Peyer's patch (tissue), 4 donors: Measurements from ENCODE around the gene GABARAP. TPM values are rescaled to one million over a fixed set of nuclear protein-coding genes. Genes with fewer than 3 reads are reported as not detected.
"Not testable (repeated sequence)": the region's sequence is repeated elsewhere in the genome, so short reads cannot be mapped to it uniquely, and the experiment has no call there.

ENCODE experiments used
- DNase-seq, 3 donors: peaks; one replicate each; pipeline ENCODE4 v3.0.0-alpha.2; 2017 to 2019
- H3K27ac ChIP-seq, 4 donors: fragments of 200-600 bp; sonication (generic); one replicate each; pipeline ENCODE4 v1.5.1; 2016 to 2019
- H3K27me3 ChIP-seq, 2 donors: fragments of 200-600 bp; sonication (generic); one replicate each; pipeline ENCODE4 v1.5.1; 2019
- H3K36me3 ChIP-seq, 3 donors: fragments of 200-600 bp; sonication (generic); one replicate each; pipeline ENCODE4 v1.5.1; 2016 to 2019
- H3K4me1 ChIP-seq, 4 donors: fragments of 200-600 bp; sonication (generic); one replicate each; pipeline ENCODE4 v1.5.1; 2016 to 2019
- H3K4me3 ChIP-seq, 4 donors: fragments of 200-600 bp; sonication (generic); 1 replicate in 3 of 4; 2 replicates in 1 of 4; pipeline ENCODE4 v1.5.1; 2016 to 2019; ENCODE audit warnings: mild to moderate bottlenecking in 1 of 4
- H3K9me3 ChIP-seq, 4 donors: fragments of 200-600 bp; sonication (generic); one replicate each; pipeline ENCODE4 v1.5.1; 2016 to 2019; ENCODE audit warnings: mild to moderate bottlenecking in 1 of 4
- CTCF ChIP-seq, 6 experiments: fragments of 450-650 bp in 4 of 6; fragments of 200-600 bp in 2 of 6; sonication (generic) in 1 of 6; IDR thresholded peaks; one replicate each; pipeline ENCODE4 v1.5.1; 2017 to 2019; ENCODE audit warnings: antibody characterized with exemption in 6 of 6, mild to moderate bottlenecking in 3 of 6, moderate library complexity in 1 of 6
- POLR2A ChIP-seq, 2 donors: fragments of 450-650 bp; IDR thresholded peaks; one replicate each; pipeline ENCODE4 v1.5.1; 2017; ENCODE audit warnings: antibody characterized with exemption in 2 of 2, mild to moderate bottlenecking in 2 of 2, moderate library complexity in 2 of 2
- total RNA-seq, 4 donors: library from RNA; depleted of rRNA; stranded (reverse); fragments of >200 nt; gene quantifications; one replicate each; pipeline ENCODE4 v1.1.0, GENCODE V29; 2016

The GABARAP gene
- total RNA-seq, 4 donors from 2014 or later = 288 to 521 (median 367) TPM

GRCh38 chr17:7246779-7247178 is 4.5 kb upstream of the GABARAP start:
- no peak overlapping the region for H3K27ac ChIP-seq
- no peak for DNase-seq
- no peaks in the 10 kb centered on the region for H3K27me3 ChIP-seq
- peaks cover 0 to 35% (median 0%) of the 10 kb centered on the region in 3 donors for H3K36me3 ChIP-seq
- no peak overlapping the region for H3K4me3 ChIP-seq
- H3K4me1 ChIP-seq = peaks cover 0 to 30% (median 16%) of the 10 kb centered on the region in 4 donors
- TF ChIP-seq POLR2A (IDR thresholded peaks at IDR 0.05) = no peak
- H3K9me3 ChIP-seq = no peaks in the 10 kb centered on the region

- Histone ChIP-seq H3K4me1 (peaks cover 0 to 30% (median 14%) of the 10 kb centered on the region in 4 donors), H3K27ac (peak overlapping the region; percentile 98 to 99 (median 98)), H3K36me3 (peaks cover 0 to 48% (median 0%) of the 10 kb centered on the region in 3 donors), H3K4me3 (peak overlapping the region in 1 of 4 donors; percentile 91)
- H3K27me3 ChIP-seq, DNase-seq, H3K9me3 ChIP-seq: not testable (repeated sequence)
These were observed 1.6 kb upstream of the GABARAP start for GRCh38 chr17:7243838-7244237.

GRCh38 chr17:7243453-7243729 is 1.1 kb upstream of the GABARAP start:
- peak overlapping the region; percentile 98 to 99 (median 98) for H3K27ac ChIP-seq
- no peaks in the 10 kb centered on the region for H3K9me3 ChIP-seq
- H3K27me3 ChIP-seq = no peaks in the 10 kb centered on the region
- DNase-seq = no peak
- TF ChIP-seq POLR2A (IDR thresholded peaks at IDR 0.05) (no peak), CTCF (IDR thresholded peaks at IDR 0.05) (no peak)
- H3K36me3 ChIP-seq = peaks cover 0 to 48% (median 0%) of the 10 kb centered on the region in 3 donors
- peak overlapping the region; percentile 81 to 95 (median 88) for H3K4me3 ChIP-seq
- peaks cover 0 to 25% (median 13%) of the 10 kb centered on the region in 4 donors for H3K4me1 ChIP-seq

- no peaks in the 10 kb centered on the region for H3K27me3 ChIP-seq
- H3K27ac ChIP-seq = peak overlapping the region; percentile 98 to 99 (median 98)
- H3K36me3 ChIP-seq = peaks cover 0 to 48% (median 0%) of the 10 kb centered on the region in 3 donors
- H3K4me1 ChIP-seq = peaks cover 0 to 25% (median 13%) of the 10 kb centered on the region in 4 donors
- peak; percentile 97 to 99 (median 97) for DNase-seq
- no peaks in the 10 kb centered on the region for H3K9me3 ChIP-seq
- peak overlapping the region; percentile 81 to 95 (median 88) for H3K4me3 ChIP-seq
- peak; percentile 47 to 59 for TF ChIP-seq POLR2A (IDR thresholded peaks at IDR 0.05)
- TF ChIP-seq CTCF (IDR thresholded peaks at IDR 0.05) = peak in 3 of 6 experiments; percentile 5 to 25 (median 5)
These were observed 636 bp upstream of the GABARAP start for GRCh38 chr17:7242717-7243452.

GRCh38 chr17:7241090-7241733 is 1.0 kb downstream of the GABARAP start:
- Histone ChIP-seq H3K27me3 (no peaks in the 10 kb centered on the region), H3K9me3 (no peaks in the 10 kb centered on the region), H3K4me3 (peak overlapping the region; percentile 81 to 95 (median 88)), H3K4me1 (peaks cover 0 to 36% (median 13%) of the 10 kb centered on the region in 4 donors), H3K27ac (peak overlapping the region; percentile 98 to 99 (median 98)), H3K36me3 (peaks cover 0 to 47% (median 0%) of the 10 kb centered on the region in 3 donors)
- no peak for TF ChIP-seq POLR2A (IDR thresholded peaks at IDR 0.05)
- no peak for TF ChIP-seq CTCF (IDR thresholded peaks at IDR 0.05)
- no peak for DNase-seq

- Histone ChIP-seq H3K4me1 (peaks cover 0 to 40% (median 13%) of the 10 kb centered on the region in 4 donors), H3K36me3 (peaks cover 0 to 47% (median 0%) of the 10 kb centered on the region in 3 donors), H3K27ac (peak overlapping the region in 3 of 4 donors; percentile 98 to 99 (median 99)), H3K9me3 (no peaks in the 10 kb centered on the region), H3K27me3 (no peaks in the 10 kb centered on the region), H3K4me3 (peak overlapping the region in 2 of 4 donors; percentile 84 to 91)
- TF ChIP-seq POLR2A (IDR thresholded peaks at IDR 0.05) (no peak), CTCF (IDR thresholded peaks at IDR 0.05) (no peak)
- DNase-seq = no peak
These were observed 1.9 kb downstream of the GABARAP start for GRCh38 chr17:7240375-7240774.
